Cardiac muscle cell (in vitro differentiated cells and primary cell): ENCODE results near the gene TARS3. TPM values are rescaled to one million over a fixed set of nuclear protein-coding genes. Genes with fewer than 3 reads are reported as not detected.

Experiments
- DNase-seq, 2 donors: peaks; one replicate each; pipeline versions ENCODE4 v3.0.0 to v3.0.0-alpha.2; 2010 to 2017; ENCODE audit warnings: low read depth in 1 of 2, low spot score in 1 of 2
- H3K27ac ChIP-seq: fragments of 200-600 bp; sonication (generic); 2 replicates; pipeline ENCODE4 v1.5.1; 2016
- H3K27me3 ChIP-seq: fragments of 200-600 bp; sonication (generic); 2 replicates; pipeline ENCODE4 v1.6.0; 2016; ENCODE audit warnings: control low read depth
- H3K36me3 ChIP-seq: fragments of 200-600 bp; sonication (generic); 2 replicates; pipeline ENCODE4 v1.5.1; 2016; ENCODE audit warnings: control low read depth
- H3K4me1 ChIP-seq: fragments of 200-600 bp; sonication (generic); 2 replicates; pipeline ENCODE4 v1.8.1; 2017; ENCODE audit warnings: low read depth, mild to moderate bottlenecking, mixed run types
- H3K4me3 ChIP-seq: fragments of 200-600 bp; sonication (generic); 2 replicates; pipeline ENCODE4 v1.5.1; 2016; ENCODE audit warnings: mild to moderate bottlenecking
- H3K9me3 ChIP-seq: fragments of 200-600 bp; sonication (generic); 2 replicates; pipeline ENCODE4 v1.5.1; 2017; ENCODE audit warnings: low read depth, mild to moderate bottlenecking, control low read depth
- polyA plus RNA-seq: library from polyadenylated mRNA; unstranded; fragments of >200 nt; fragmentation: Nextera tagmentation; extraction: Ambion mirVana; gene quantifications from 2 replicates; pipeline ENCODE4 v1.2.1, GENCODE V29; 2016
- total RNA-seq: library from RNA; depleted of rRNA; stranded (reverse); fragments of >200 nt; gene quantifications from 2 replicates; pipeline ENCODE4 v1.2.3, GENCODE V29; 2016
- TF ChIP-seq, protein P1 (sequence below): IDR thresholded peaks from 2 replicates; pipeline ENCODE4 v1.5.1; 2012; ENCODE audit warnings: low read depth, mild to moderate bottlenecking, low read length

The TARS3 gene
- total and polyA plus RNA-seq, 2 experiments from 2014 or later = 32.3 to 47.6 TPM

DNA sequence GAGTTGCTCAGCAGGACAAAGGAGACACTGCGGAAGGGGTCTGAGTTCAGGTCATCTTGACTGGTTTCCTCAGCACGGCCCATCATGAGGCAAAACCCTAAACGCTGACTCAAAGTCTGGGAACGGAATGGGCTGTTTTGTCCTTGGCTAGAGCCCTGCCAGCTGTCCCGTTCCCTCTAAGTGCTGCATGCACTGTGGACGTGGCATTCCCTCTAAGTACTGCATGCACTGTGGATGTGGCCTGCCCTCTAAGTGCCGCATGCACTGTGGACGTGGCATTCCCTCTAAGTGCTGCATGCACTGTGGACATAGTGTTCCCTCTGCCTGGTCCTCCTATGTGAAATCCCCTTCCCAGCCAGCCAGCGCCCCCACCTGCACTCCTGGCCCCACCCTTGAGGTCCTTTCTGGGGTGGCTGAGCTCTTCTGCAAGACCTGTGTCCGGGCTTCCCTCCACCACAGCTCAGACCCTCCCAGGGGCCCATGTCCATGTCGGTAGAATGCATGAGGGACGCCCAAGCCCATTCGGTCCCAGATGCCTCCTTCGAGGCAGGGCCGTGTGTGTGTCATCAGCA, 108.8 kb downstream of the TARS3 start:
- Histone ChIP-seq H3K4me1 (peaks cover 42% of the 10 kb centered on the region), H3K9me3 (no peaks in the 10 kb centered on the region), H3K4me3 (no peak overlapping the region), H3K27me3 (no peaks in the 10 kb centered on the region), H3K27ac (no peak overlapping the region), H3K36me3 (no peaks in the 10 kb centered on the region)
- TF ChIP-seq, protein P1, sequence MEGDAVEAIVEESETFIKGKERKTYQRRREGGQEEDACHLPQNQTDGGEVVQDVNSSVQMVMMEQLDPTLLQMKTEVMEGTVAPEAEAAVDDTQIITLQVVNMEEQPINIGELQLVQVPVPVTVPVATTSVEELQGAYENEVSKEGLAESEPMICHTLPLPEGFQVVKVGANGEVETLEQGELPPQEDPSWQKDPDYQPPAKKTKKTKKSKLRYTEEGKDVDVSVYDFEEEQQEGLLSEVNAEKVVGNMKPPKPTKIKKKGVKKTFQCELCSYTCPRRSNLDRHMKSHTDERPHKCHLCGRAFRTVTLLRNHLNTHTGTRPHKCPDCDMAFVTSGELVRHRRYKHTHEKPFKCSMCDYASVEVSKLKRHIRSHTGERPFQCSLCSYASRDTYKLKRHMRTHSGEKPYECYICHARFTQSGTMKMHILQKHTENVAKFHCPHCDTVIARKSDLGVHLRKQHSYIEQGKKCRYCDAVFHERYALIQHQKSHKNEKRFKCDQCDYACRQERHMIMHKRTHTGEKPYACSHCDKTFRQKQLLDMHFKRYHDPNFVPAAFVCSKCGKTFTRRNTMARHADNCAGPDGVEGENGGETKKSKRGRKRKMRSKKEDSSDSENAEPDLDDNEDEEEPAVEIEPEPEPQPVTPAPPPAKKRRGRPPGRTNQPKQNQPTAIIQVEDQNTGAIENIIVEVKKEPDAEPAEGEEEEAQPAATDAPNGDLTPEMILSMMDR = no peak
- DNase-seq = peak in 1 of 2 donors; percentile 40

DNA sequence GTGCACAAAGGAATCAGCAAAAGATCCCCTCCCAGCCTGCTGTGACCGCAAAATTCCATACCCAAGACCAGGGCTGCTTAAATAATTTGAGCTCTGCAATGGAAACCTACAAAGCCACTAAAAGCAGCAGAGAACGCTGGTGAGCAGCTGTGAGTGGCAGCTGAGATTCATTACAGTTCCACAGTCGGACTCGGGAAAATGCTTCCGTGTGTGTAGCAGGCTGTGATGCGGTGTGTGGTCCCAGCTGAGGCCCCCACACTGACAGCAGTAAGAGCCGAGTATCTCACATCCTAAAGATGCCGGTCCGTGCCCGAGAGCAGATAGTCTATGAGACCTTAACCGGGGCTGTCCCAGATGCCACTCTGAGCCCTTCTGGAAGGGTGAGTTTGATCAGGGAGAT, 109.5 kb downstream of the TARS3 start:
- no peak overlapping the region for H3K27ac ChIP-seq
- H3K36me3 ChIP-seq = no peaks in the 10 kb centered on the region
- H3K9me3 ChIP-seq = no peaks in the 10 kb centered on the region
- peaks cover 34% of the 10 kb centered on the region for H3K4me1 ChIP-seq
- DNase-seq = no peak
- H3K27me3 ChIP-seq = no peaks in the 10 kb centered on the region
- TF ChIP-seq, protein P1 = no peak
- H3K4me3 ChIP-seq = no peak overlapping the region

DNA sequence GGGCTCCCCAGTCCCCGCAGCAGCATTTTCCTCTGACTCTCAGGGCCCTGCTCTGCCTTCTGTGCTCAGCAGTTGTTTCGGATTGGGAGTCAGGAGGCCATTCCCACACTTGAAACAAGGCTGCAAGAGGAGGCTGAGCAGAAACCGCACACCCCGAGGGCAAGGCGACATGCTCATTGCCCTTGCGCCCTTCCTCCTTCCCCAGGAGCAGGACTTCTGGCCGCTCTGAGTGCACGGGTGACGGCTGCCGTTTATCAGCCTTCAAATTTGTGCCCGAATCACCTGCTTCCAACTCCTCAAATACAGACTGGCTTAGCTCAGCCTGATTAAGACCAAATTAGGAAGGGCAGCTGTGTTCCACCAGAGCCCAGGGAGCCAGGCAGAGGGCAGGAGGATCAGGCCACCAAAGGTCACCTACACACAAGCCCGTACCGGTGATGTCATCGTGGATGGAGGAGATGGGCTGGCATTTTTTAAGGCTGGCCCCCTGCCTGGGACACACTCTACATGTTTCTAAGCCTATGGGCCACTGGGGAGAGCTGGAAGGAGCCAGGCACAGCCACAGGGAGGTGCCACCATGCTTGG, 110.2 kb downstream of the TARS3 start:
- Histone ChIP-seq H3K27ac (peak overlapping the region; percentile 37), H3K36me3 (no peaks in the 10 kb centered on the region), H3K4me3 (no peak overlapping the region), H3K27me3 (no peaks in the 10 kb centered on the region), H3K9me3 (no peaks in the 10 kb centered on the region), H3K4me1 (peaks cover 27% of the 10 kb centered on the region)
- TF ChIP-seq, protein P1 = no peak
- no peak for DNase-seq

DNA sequence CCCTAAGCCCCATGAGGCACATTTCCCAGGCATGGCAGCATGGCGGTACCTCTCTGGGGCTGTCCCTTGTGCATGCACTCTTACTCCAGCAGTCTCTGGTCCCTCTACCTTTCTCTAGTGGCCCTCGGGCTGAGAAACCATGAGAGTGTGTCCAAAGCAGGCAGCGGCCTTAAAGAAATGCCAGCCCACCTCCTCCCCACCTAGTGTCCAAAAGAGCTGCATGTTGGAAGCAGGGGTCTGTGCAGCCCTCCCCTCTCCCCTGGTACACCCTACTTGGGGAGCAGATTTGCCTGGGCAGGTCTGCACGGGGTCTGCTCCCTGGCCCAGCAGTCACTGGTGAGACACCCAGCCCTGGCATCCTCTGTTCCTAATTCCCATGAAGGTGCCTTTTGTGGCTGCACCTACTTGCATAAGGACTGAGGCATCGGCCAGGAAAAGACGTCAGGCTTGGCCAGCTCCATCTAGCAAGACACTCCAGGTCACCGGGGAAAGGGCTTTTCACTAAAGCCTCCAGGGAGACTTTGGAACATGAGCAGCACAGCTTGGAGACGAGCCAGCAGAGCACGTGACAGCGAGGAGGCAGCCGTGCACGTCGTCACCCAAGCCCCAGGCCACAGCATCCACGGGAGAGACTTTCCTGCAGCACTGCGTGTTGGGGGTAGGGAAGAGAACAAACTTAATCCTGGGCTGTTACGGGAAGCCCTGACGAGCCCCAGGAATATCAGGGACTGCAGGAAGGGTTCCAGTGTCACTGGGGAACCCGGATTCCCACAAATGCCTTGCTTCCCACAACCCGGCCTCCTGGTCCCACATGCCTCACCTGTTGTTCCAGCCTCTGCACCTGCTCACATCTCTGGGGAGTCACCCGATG, 110.9 kb downstream of the TARS3 start:
- Histone ChIP-seq H3K27me3 (no peaks in the 10 kb centered on the region), H3K4me1 (peaks cover 20% of the 10 kb centered on the region), H3K27ac (peak overlapping the region; percentile 37), H3K9me3 (no peaks in the 10 kb centered on the region), H3K36me3 (no peaks in the 10 kb centered on the region), H3K4me3 (no peak overlapping the region)
- DNase-seq = peak; percentile 51 to 61
- TF ChIP-seq, protein P1 = no peak

DNA sequence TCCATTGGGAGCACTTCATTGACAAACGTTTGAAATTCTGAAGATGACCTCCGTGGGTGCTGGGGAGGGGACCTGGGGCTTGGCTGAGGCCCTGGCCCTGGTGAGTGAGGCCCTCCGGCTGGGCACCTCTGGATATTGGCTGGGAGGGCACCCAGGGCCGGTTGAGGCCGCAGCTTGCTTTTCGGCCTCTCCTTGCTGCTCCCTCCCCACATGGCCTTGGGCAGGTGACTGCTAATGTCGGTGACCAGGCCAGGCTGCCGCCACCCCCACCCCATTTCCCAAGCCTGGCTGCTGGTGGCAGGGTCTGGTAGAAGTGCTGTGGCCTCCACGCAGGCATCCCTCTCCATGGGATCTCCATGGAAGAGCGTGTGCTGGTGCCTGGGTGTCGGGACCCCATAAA, 111.6 kb downstream of the TARS3 start:
- DNase-seq = no peak
- Histone ChIP-seq H3K27ac (no peak overlapping the region), H3K36me3 (no peaks in the 10 kb centered on the region), H3K4me3 (no peak overlapping the region), H3K4me1 (peaks cover 17% of the 10 kb centered on the region), H3K9me3 (no peaks in the 10 kb centered on the region), H3K27me3 (no peaks in the 10 kb centered on the region)
- TF ChIP-seq, protein P1 = no peak
